K562 (cell line): ENCODE measurements around the gene RAB3D. TPM values are rescaled to one million over a fixed set of nuclear protein-coding genes. Genes with fewer than 3 reads are reported as not detected.

Source experiments
- ATAC-seq: fragments of 200-7000 bp; cut with Tn5 transposase; 3 replicates; pipeline ENCODE4 v1.9.1; 2020; ENCODE audit warnings: moderate library complexity
- BruUV-seq: library from RNA; stranded (reverse); fragments of 400-500 nt; replicated peaks from 2 replicates; lab custom pipeline; 2021; lab: Mats Ljungman, UMichigan
- CTCF ChIA-PET: fragments of 300-600 bp; formaldehyde crosslinking; extraction: SDS; loops from one replicate; lab custom pipeline; 2021; ENCODE audit warnings: low intra/inter-chr PET ratio; lab: Yijun Ruan, JAX
- POLR2A ChIA-PET: fragments of 300-600, 350-650 bp; sonication (Branson Sonifier 250); formaldehyde crosslinking; extraction: SDS; loops from one replicate; lab custom pipeline; 2021; ENCODE audit warnings: antibody characterized with exemption, inconsistent platforms; lab: Yijun Ruan, JAX
- DNase-seq, 4 experiments: peaks; one replicate each; pipeline versions ENCODE4 v3.0.0 to v3.0.0-alpha.2; 2011 to 2018; ENCODE audit warnings: low spot score in 3 of 4, mixed read lengths in 3 of 4; ENCODE audit errors: extremely low read depth in 1 of 4
- FAIRE-seq: peaks from 2 replicates; lab custom pipeline; 2011; peaks lifted over from hg19 to GRCh38; lab: Jason Lieb, UNC
- H2AFZ ChIP-seq: 2 replicates; pipeline ENCODE4 v1.6.0; 2011; ENCODE audit warnings: low read depth, low read length, control low read depth, inconsistent platforms
- H3K27ac ChIP-seq: fragments of 200-600 bp; 3 replicates; pipeline ENCODE4 v1.8.0; 2011; ENCODE audit warnings: low read depth, mild to moderate bottlenecking, control low read depth, inconsistent platforms, low read length, moderate library complexity, mixed read lengths; ENCODE audit errors: extremely low read depth
- H3K27me3 ChIP-seq, 2 experiments: fragments of 300-600 bp in 1 of 2; 2 replicates in 1 of 2; 3 replicates in 1 of 2; pipeline versions ENCODE4 v1.6.0 to v1.8.0; 2011; ENCODE audit warnings: inconsistent platforms in 2 of 2, low read length in 2 of 2, mild to moderate bottlenecking in 1 of 2, mixed read lengths in 1 of 2, moderate library complexity in 1 of 2; ENCODE audit not compliant: control insufficient read depth in 2 of 2, insufficient read depth in 2 of 2
- H3K36me3 ChIP-seq: fragments of 300-600 bp; 3 replicates; pipeline ENCODE4 v1.8.0; 2011; ENCODE audit warnings: mild to moderate bottlenecking, low read length, inconsistent platforms; ENCODE audit not compliant: control insufficient read depth, insufficient read depth
- H3K4me1 ChIP-seq, 2 experiments: fragments of 200-600 bp in 1 of 2; replicated peaks in 1 of 2; 2 replicates in 1 of 2; 3 replicates in 1 of 2; pipeline versions ENCODE4 v1.5.1 to v1.8.0; 2011; ENCODE audit warnings: inconsistent platforms in 2 of 2, low read length in 2 of 2, mild to moderate bottlenecking in 1 of 2, mixed read lengths in 1 of 2, moderate library complexity in 1 of 2; ENCODE audit not compliant: control insufficient read depth in 2 of 2, insufficient read depth in 2 of 2
- H3K4me2 ChIP-seq: 2 replicates; pipeline ENCODE4 v1.6.1; 2011; ENCODE audit warnings: low read length, control low read depth, inconsistent platforms, mixed read lengths; ENCODE audit not compliant: insufficient read depth
- H3K4me3 ChIP-seq: fragments of 200-600 bp; sonication (generic), shearing (Covaris generic); 2 replicates; pipeline ENCODE4 v1.5.1; 2016; ENCODE audit warnings: control low read depth, inconsistent platforms
- H3K79me2 ChIP-seq: fragments of 200-600 bp; 3 replicates; pipeline ENCODE4 v1.8.0; 2011; ENCODE audit warnings: low read length, inconsistent platforms; ENCODE audit not compliant: control insufficient read depth, insufficient read depth
- H3K9ac ChIP-seq, 2 experiments: 2 replicates each; pipeline versions ENCODE4 v1.6.0 to v1.6.1; 2011; ENCODE audit warnings: low read depth in 2 of 2, low read length in 2 of 2, control low read depth in 1 of 2, inconsistent platforms in 1 of 2, mild to moderate bottlenecking in 1 of 2, mixed read lengths in 1 of 2; ENCODE audit not compliant: insufficient read depth in 1 of 2
- H3K9me1 ChIP-seq: one replicate; pipeline ENCODE4 v1.6.0; 2011; ENCODE audit warnings: inconsistent platforms, mild to moderate bottlenecking, low read length, moderate library complexity; ENCODE audit not compliant: control insufficient read depth, insufficient read depth
- H3K9me3 ChIP-seq: replicated peaks from 2 replicates; pipeline ENCODE4 v1.5.1; 2011; ENCODE audit warnings: low read depth, low read length, inconsistent platforms; ENCODE audit not compliant: control insufficient read depth, insufficient read depth
- H4K20me1 ChIP-seq: replicated peaks from 2 replicates; pipeline ENCODE4 v1.6.1; 2011; ENCODE audit warnings: low read length, inconsistent platforms, mixed read lengths; ENCODE audit not compliant: control insufficient read depth, insufficient read depth
- ATF4 ChIP-seq: fragments of 450-650 bp; formaldehyde crosslinking; IDR thresholded peaks from 2 replicates; pipeline ENCODE4 v1.4.0; 2022; ENCODE audit warnings: mild to moderate bottlenecking, moderate library complexity
- BCOR ChIP-seq: fragments of 450-650 bp; IDR thresholded peaks from 2 replicates; pipeline ENCODE4 v1.6.1; 2016
- FOXK2 ChIP-seq, 2 experiments: fragments of 450-650 bp; IDR thresholded peaks in 1 of 2; conservative IDR thresholded peaks in 1 of 2; 2 replicates each; pipeline ENCODE4 v1.6.1; 2016; ENCODE audit warnings: low read depth in 2 of 2, mild to moderate bottlenecking in 1 of 2
- ID3 ChIP-seq, 2 experiments: fragments of 250-450 bp in 1 of 2; fragments of 450-650 bp in 1 of 2; sonication (Bioruptor Pico) in 1 of 2; IDR thresholded peaks; 2 replicates each; pipeline versions ENCODE4 v1.6.1 to v1.8.0; 2016 to 2021; ENCODE audit warnings: mild to moderate bottlenecking in 2 of 2, moderate library complexity in 2 of 2, missing compliant biosample characterization in 1 of 2, missing genetic modification characterization in 1 of 2
- MIER1 ChIP-seq: fragments of 450-650 bp; IDR thresholded peaks from 2 replicates; pipeline ENCODE4 v1.6.1; 2016; ENCODE audit warnings: antibody characterized with exemption, mild to moderate bottlenecking, low read depth
- NUFIP1 ChIP-seq: fragments of 450-650 bp; IDR thresholded peaks from 2 replicates; pipeline ENCODE4 v1.6.1; 2018; ENCODE audit not compliant: partially characterized antibody
- PRPF4 ChIP-seq: fragments of 200-400 bp; formaldehyde crosslinking; IDR thresholded peaks from one replicate; pipeline ENCODE4 v1.6.1; 2017; ENCODE audit warnings: low read length, low read depth, mild to moderate bottlenecking; ENCODE audit not compliant: insufficient read depth, poor library complexity, severe bottlenecking
- THRA ChIP-seq: fragments of 450-650 bp; IDR thresholded peaks from 2 replicates; pipeline ENCODE4 v1.6.1; 2017; ENCODE audit warnings: mild to moderate bottlenecking, moderate library complexity
- TRIM25 ChIP-seq: fragments of 450-650 bp; IDR thresholded peaks from 2 replicates; pipeline ENCODE4 v1.7.0; 2016; ENCODE audit warnings: borderline replicate concordance
- ZKSCAN8 ChIP-seq: fragments of 200-800 bp; sonication (Bioruptor generic); IDR thresholded peaks from 2 replicates; pipeline ENCODE4 v1.6.1; 2016; ENCODE audit warnings: missing genetic modification characterization, missing compliant biosample characterization
- WGBS: fragments of 100-300 bp; shearing (Covaris generic); methylation state at CpG from one replicate; pipeline ENCODE4 v1.1.6; 2016; ENCODE audit warnings: low coverage, mixed read lengths; ENCODE audit not compliant: insufficient coverage; ENCODE audit errors: missing lambda C conversion rate; 5-methylcytosine and 5-hydroxymethylcytosine counted together
- in situ Hi-C: fragments of 300-500 bp; cut with MboI; formaldehyde crosslinking; loops from 4 replicates; pipeline ENCODE4 v1.15.0; 2018; ENCODE audit warnings: inconsistent platforms, mixed read lengths
- intact Hi-C: fragments of 100-400 bp; cut with micrococcal nuclease; formaldehyde crosslinking; loops from 2 replicates; pipeline ENCODE4 v1.14.2; 2022
- polyA plus RNA-seq, 8 experiments: library from polyadenylated mRNA; depleted of rRNA in 4 of 8; stranded (reverse) in 5 of 8; unstranded in 3 of 8; fragments of >200 nt; fragmentation: Nextera tagmentation in 2 of 8; fragmentation: Illumina TruSeq in 1 of 8; extraction: Ambion mirVana in 2 of 8; extraction: Trizol in 1 of 8; gene quantifications; 2 replicates each; pipeline versions ENCODE4 v1.2.1 to v1.2.3, GENCODE V29; 2011 to 2014; ENCODE audit warnings: inconsistent platforms in 1 of 8, missing spikeins in 1 of 8
- total RNA-seq, 7 experiments: library from RNA; depleted of rRNA in 6 of 7; stranded (reverse); fragments of >200 nt in 6 of 7; fragmentation: Illumina TruSeq in 2 of 7; extraction: Trizol in 2 of 7; gene quantifications; 2 replicates each; pipeline versions ENCODE4 v1.2.1 to v1.2.3, GENCODE V29; 2011 to 2021; ENCODE audit warnings: low replicate concordance in 1 of 7

Gene RAB3D
- total and polyA plus RNA-seq, 9 of the 15 experiments (the other 6 are each of a cell fraction or from before 2014, with no cell fraction given) = 0.34 to 3.3 (median 1.3) TPM

GRCh38 chr19:11342429-11342828 lies 3.0 kb upstream of the RAB3D start:
- intact Hi-C loops = no loop called here
- CTCF ChIA-PET = no interaction called here
- Histone ChIP-seq H2AFZ (no peak overlapping the region), H4K20me1 (no peaks in the 10 kb centered on the region), H3K79me2 (no peaks in the 10 kb centered on the region), H3K9me1 (peaks cover 2% of the 10 kb centered on the region), H3K4me3 (no peak overlapping the region), H3K9ac (no peak overlapping the region), H3K9me3 (peaks cover 5% of the 10 kb centered on the region; the same call in 1 of the 2 replicates), H3K27ac (no peak overlapping the region), H3K4me2 (no peak overlapping the region), H3K4me1 (peaks cover 23 to 49% of the 10 kb centered on the region in 2 experiments; a peak in 4 of 5 replicates), H3K36me3 (no peaks in the 10 kb centered on the region), H3K27me3 (no peaks in the 10 kb centered on the region)
- DNase-seq = no peak
- no peak for ATAC-seq
- TF ChIP-seq FOXK2 (conservative IDR thresholded peaks at IDR 0.05 in 1 of 2, IDR thresholded peaks at IDR 0.05 in 1 of 2; ENCODE audit: low read depth in 2 of 2) (no peak), ZKSCAN8 (peak; percentile 93), TRIM25 (no peak), THRA (no peak), BCOR (peak; percentile 33; the same call in 1 of the 2 replicates), MIER1 (no peak), ATF4 (CRISPR knock-in tag) (no peak), NUFIP1 (no peak), ID3 (CRISPR knock-in tag; IDR thresholded peaks at IDR 0.05) (no peak), ID3 (tag; IDR thresholded peaks at IDR 0.05) (no peak), PRPF4 (no peak)
- in situ Hi-C loops = no loop called here
- POLR2A ChIA-PET = interaction anchor here (1.1 kb wide), 1 partner anchor 16 kb away, joined by 3 read pairs; no protein-coding TSS in a partner anchor
- FAIRE-seq = no peak
- 85% methylated on average over 3 of the region's 3 CpGs for WGBS
- no TSS peak for BruUV-seq
